Esophagus muscularis mucosa (tissue), 4 donors: ENCODE measurements around the gene SAMD4A.

Source experiments
- EP300 ChIP-seq: sonication (generic); formaldehyde crosslinking; IDR thresholded peaks from one replicate; pipeline ENCODE4 v1.6.1; 2017; ENCODE audit warnings: antibody characterized with exemption
- POLR2A ChIP-seq: fragments of 450-650 bp; IDR thresholded peaks from one replicate; pipeline ENCODE4 v1.6.1; 2017; ENCODE audit warnings: antibody characterized with exemption, moderate library complexity, mild to moderate bottlenecking, low read depth
- TF ChIP-seq, protein P1 (sequence below), 3 experiments: fragments of 200-600 bp in 2 of 3; fragments of 450-650 bp in 1 of 3; sonication (generic) in 2 of 3; IDR thresholded peaks; one replicate each; pipeline ENCODE4 v1.5.1; 2017 to 2019; ENCODE audit warnings: antibody characterized with exemption in 3 of 3, mild to moderate bottlenecking in 2 of 3, moderate library complexity in 1 of 3

DNA sequence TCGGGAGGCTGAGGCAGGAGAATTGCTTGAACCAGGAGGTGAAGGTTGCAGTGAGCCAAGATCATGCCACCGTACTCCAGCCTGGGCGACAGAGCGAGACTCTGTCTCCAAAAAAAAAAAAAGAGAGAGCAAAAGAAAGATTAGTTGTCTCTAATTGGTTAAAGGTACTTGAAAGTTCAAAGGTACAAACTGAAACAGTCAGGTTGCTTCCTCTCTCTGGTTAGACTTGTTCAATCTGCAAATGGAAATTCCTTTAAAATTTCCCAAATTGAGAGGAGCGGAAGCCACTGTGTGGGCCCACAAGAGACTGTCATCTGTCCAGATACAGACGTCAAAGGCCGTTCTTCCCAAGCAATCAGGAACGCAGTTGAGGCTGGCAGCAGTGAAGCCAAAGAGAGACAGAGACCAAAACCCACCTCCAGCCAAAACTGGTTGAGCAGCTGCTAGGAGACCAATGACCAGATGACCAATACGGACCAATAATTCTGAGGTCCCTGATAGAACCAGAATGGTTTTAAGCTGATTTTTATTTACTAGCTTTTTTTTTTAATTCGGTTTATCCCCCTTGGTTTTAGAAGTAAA lies 272.1 kb downstream of the SAMD4A start:
- TF ChIP-seq EP300: no peak
- TF ChIP-seq POLR2A: no peak
- TF ChIP-seq, protein P1, sequence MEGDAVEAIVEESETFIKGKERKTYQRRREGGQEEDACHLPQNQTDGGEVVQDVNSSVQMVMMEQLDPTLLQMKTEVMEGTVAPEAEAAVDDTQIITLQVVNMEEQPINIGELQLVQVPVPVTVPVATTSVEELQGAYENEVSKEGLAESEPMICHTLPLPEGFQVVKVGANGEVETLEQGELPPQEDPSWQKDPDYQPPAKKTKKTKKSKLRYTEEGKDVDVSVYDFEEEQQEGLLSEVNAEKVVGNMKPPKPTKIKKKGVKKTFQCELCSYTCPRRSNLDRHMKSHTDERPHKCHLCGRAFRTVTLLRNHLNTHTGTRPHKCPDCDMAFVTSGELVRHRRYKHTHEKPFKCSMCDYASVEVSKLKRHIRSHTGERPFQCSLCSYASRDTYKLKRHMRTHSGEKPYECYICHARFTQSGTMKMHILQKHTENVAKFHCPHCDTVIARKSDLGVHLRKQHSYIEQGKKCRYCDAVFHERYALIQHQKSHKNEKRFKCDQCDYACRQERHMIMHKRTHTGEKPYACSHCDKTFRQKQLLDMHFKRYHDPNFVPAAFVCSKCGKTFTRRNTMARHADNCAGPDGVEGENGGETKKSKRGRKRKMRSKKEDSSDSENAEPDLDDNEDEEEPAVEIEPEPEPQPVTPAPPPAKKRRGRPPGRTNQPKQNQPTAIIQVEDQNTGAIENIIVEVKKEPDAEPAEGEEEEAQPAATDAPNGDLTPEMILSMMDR (IDR thresholded peaks at IDR 0.05): no peak
